Activated T-cell treated with anti-CD3 and anti-CD28 coated beads, Interleukin-2, amount 50 U/mL, for 24 hours (primary cell): ENCODE results near the gene SOX15.
"Not testable (repeated sequence)": the region's sequence is repeated elsewhere in the genome, so short reads cannot be mapped to it uniquely, and the experiment has no call there.

Source experiments
- DNase-seq: peaks from one replicate; pipeline ENCODE4 v3.0.0-alpha.2; 2020
- H3K27ac Mint-ChIP-seq: 2 replicates; pipeline ENCODE4 v1.8.0; 2020; ENCODE audit warnings: mild to moderate bottlenecking, mixed read lengths
- H3K27me3 Mint-ChIP-seq: 2 replicates; pipeline ENCODE4 v1.8.0; 2020; ENCODE audit warnings: mixed read lengths
- H3K36me3 Mint-ChIP-seq: 2 replicates; pipeline ENCODE4 v1.8.0; 2020; ENCODE audit warnings: low read depth, mixed read lengths
- H3K4me1 Mint-ChIP-seq: 2 replicates; pipeline ENCODE4 v1.8.0; 2020; ENCODE audit warnings: low read depth, mixed read lengths
- H3K4me3 Mint-ChIP-seq: 2 replicates; pipeline ENCODE4 v1.8.0; 2020; ENCODE audit warnings: mild to moderate bottlenecking, moderate library complexity, mixed read lengths
- H3K9me3 Mint-ChIP-seq: 2 replicates; pipeline ENCODE4 v1.8.0; 2020; ENCODE audit warnings: mixed read lengths

SOX15 gene

GRCh38 chr17:7618608-7619007 is 28.7 kb upstream of the SOX15 start:
- no peak overlapping the region for H3K27ac Mint-ChIP-seq
- H3K4me3 Mint-ChIP-seq, result no peak overlapping the region
- DNase-seq, result no peak
- H3K4me1 Mint-ChIP-seq, result peaks cover 4% of the 10 kb centered on the region
- H3K9me3 Mint-ChIP-seq, result no peaks in the 10 kb centered on the region
- no peaks in the 10 kb centered on the region for H3K27me3 Mint-ChIP-seq
- H3K36me3 Mint-ChIP-seq, result peaks cover 6% of the 10 kb centered on the region

- Mint-ChIP-seq H3K9me3 (no peaks in the 10 kb centered on the region), H3K27me3 (no peaks in the 10 kb centered on the region), H3K4me1 (peaks cover 37% of the 10 kb centered on the region), H3K27ac (peak overlapping the region; percentile 91), H3K4me3 (peak overlapping the region; percentile 76), H3K36me3 (peaks cover 32% of the 10 kb centered on the region)
- DNase-seq, result no peak
These were observed 25.4 kb upstream of the SOX15 start for GRCh38 chr17:7615265-7615747.

GRCh38 chr17:7614425-7615264 is 24.8 kb upstream of the SOX15 start, which contains the start of gene FXR2:
Gene FXR2 (minus strand): TSS chr17:7614897. CDS start chr17:7614532, 365 bp downstream.
- no peaks in the 10 kb centered on the region for H3K9me3 Mint-ChIP-seq
- no peaks in the 10 kb centered on the region for H3K27me3 Mint-ChIP-seq
- H3K4me3 Mint-ChIP-seq, result peak within 1 kb of the TSS; percentile 88
- H3K27ac Mint-ChIP-seq, result peak within 1 kb of the TSS; percentile 91
- peaks cover 38% of the 10 kb centered on the region for H3K4me1 Mint-ChIP-seq
- DNase-seq, result peak; percentile 99
- peaks cover 36% of the 10 kb centered on the region for H3K36me3 Mint-ChIP-seq

GRCh38 chr17:7613769-7614424 is 24.0 kb upstream of the SOX15 start:
- Mint-ChIP-seq H3K27ac (peak overlapping the region; percentile 83), H3K4me1 (peaks cover 42% of the 10 kb centered on the region), H3K4me3 (peak overlapping the region; percentile 88), H3K27me3 (no peaks in the 10 kb centered on the region), H3K36me3 (peaks cover 39% of the 10 kb centered on the region), H3K9me3 (no peaks in the 10 kb centered on the region)
- DNase-seq, result no peak

GRCh38 chr17:7612294-7612640 is 22.4 kb upstream of the SOX15 start:
- DNase-seq, result no peak
- H3K4me1 Mint-ChIP-seq, result peaks cover 42% of the 10 kb centered on the region
- peak overlapping the region; percentile 88 for H3K4me3 Mint-ChIP-seq
- H3K9me3 Mint-ChIP-seq, result no peaks in the 10 kb centered on the region
- no peaks in the 10 kb centered on the region for H3K27me3 Mint-ChIP-seq
- H3K27ac Mint-ChIP-seq, result peak overlapping the region; percentile 44
- H3K36me3 Mint-ChIP-seq, result peaks cover 44% of the 10 kb centered on the region

- DNase-seq, result no peak
- H3K27ac Mint-ChIP-seq, result no peak overlapping the region
- peaks cover 42% of the 10 kb centered on the region for H3K4me1 Mint-ChIP-seq
- peak overlapping the region; percentile 88 for H3K4me3 Mint-ChIP-seq
- peaks cover 44% of the 10 kb centered on the region for H3K36me3 Mint-ChIP-seq
- H3K27me3 Mint-ChIP-seq, result no peaks in the 10 kb centered on the region
- no peaks in the 10 kb centered on the region for H3K9me3 Mint-ChIP-seq
These were observed 21.9 kb upstream of the SOX15 start for GRCh38 chr17:7611635-7612293.

- no peaks in the 10 kb centered on the region for H3K27me3 Mint-ChIP-seq
- H3K4me3 Mint-ChIP-seq, result no peak overlapping the region
- no peaks in the 10 kb centered on the region for H3K9me3 Mint-ChIP-seq
- DNase-seq, result no peak
- peaks cover 46% of the 10 kb centered on the region for H3K4me1 Mint-ChIP-seq
- no peak overlapping the region for H3K27ac Mint-ChIP-seq
- H3K36me3 Mint-ChIP-seq, result peaks cover 52% of the 10 kb centered on the region
These were observed 20.7 kb upstream of the SOX15 start for GRCh38 chr17:7610641-7611040.

GRCh38 chr17:7606280-7606679 is 16.4 kb upstream of the SOX15 start:
- H3K27me3 Mint-ChIP-seq, result no peaks in the 10 kb centered on the region
- no peak for DNase-seq
- H3K4me3 Mint-ChIP-seq, result no peak overlapping the region
- peaks cover 20% of the 10 kb centered on the region for H3K4me1 Mint-ChIP-seq
- H3K36me3 Mint-ChIP-seq, result peaks cover 69% of the 10 kb centered on the region
- H3K27ac Mint-ChIP-seq, result peak overlapping the region; percentile 50
- no peaks in the 10 kb centered on the region for H3K9me3 Mint-ChIP-seq

- H3K27me3 Mint-ChIP-seq, H3K4me3 Mint-ChIP-seq, DNase-seq, H3K9me3 Mint-ChIP-seq, H3K27ac Mint-ChIP-seq, H3K4me1 Mint-ChIP-seq: not testable (repeated sequence)
- peaks cover 90% of the 10 kb centered on the region for H3K36me3 Mint-ChIP-seq
These were observed 7.7 kb upstream of the SOX15 start for GRCh38 chr17:7597561-7597960.

GRCh38 chr17:7593296-7593695 is 3.4 kb upstream of the SOX15 start:
- peaks cover 86% of the 10 kb centered on the region for H3K36me3 Mint-ChIP-seq
- H3K27me3 Mint-ChIP-seq, result no peaks in the 10 kb centered on the region
- no peak overlapping the region for H3K4me3 Mint-ChIP-seq
- DNase-seq, result no peak
- no peaks in the 10 kb centered on the region for H3K9me3 Mint-ChIP-seq
- peak overlapping the region; percentile 15 for H3K27ac Mint-ChIP-seq
- H3K4me1 Mint-ChIP-seq, result peaks cover 3% of the 10 kb centered on the region

GRCh38 chr17:7592422-7593021 is 2.6 kb upstream of the SOX15 start:
- H3K27me3 Mint-ChIP-seq, result no peaks in the 10 kb centered on the region
- no peaks in the 10 kb centered on the region for H3K9me3 Mint-ChIP-seq
- H3K4me1 Mint-ChIP-seq, result peaks cover 4% of the 10 kb centered on the region
- DNase-seq, result no peak
- H3K27ac Mint-ChIP-seq, result peak overlapping the region; percentile 5
- peaks cover 90% of the 10 kb centered on the region for H3K36me3 Mint-ChIP-seq
- no peak overlapping the region for H3K4me3 Mint-ChIP-seq

- H3K4me1 Mint-ChIP-seq, result peaks cover 6% of the 10 kb centered on the region
- peaks cover 89% of the 10 kb centered on the region for H3K36me3 Mint-ChIP-seq
- no peaks in the 10 kb centered on the region for H3K9me3 Mint-ChIP-seq
- no peak overlapping the region for H3K4me3 Mint-ChIP-seq
- no peak for DNase-seq
- H3K27ac Mint-ChIP-seq, result peak overlapping the region; percentile 26
- no peaks in the 10 kb centered on the region for H3K27me3 Mint-ChIP-seq
These were observed 1.7 kb upstream of the SOX15 start for GRCh38 chr17:7591596-7591995.

- no peak overlapping the region for H3K4me3 Mint-ChIP-seq
- H3K36me3 Mint-ChIP-seq, result peaks cover 89% of the 10 kb centered on the region
- DNase-seq, result no peak
- no peaks in the 10 kb centered on the region for H3K27me3 Mint-ChIP-seq
- H3K27ac Mint-ChIP-seq, result peak overlapping the region; percentile 79
- H3K9me3 Mint-ChIP-seq, result no peaks in the 10 kb centered on the region
- peaks cover 9% of the 10 kb centered on the region for H3K4me1 Mint-ChIP-seq
These were observed 849 bp upstream of the SOX15 start for GRCh38 chr17:7590743-7591142.

- H3K4me3 Mint-ChIP-seq, result no peak overlapping the region
- peaks cover 19% of the 10 kb centered on the region for H3K4me1 Mint-ChIP-seq
- no peak overlapping the region for H3K27ac Mint-ChIP-seq
- peak; percentile 82 for DNase-seq
- no peaks in the 10 kb centered on the region for H3K27me3 Mint-ChIP-seq
- H3K9me3 Mint-ChIP-seq, result no peaks in the 10 kb centered on the region
- peaks cover 89% of the 10 kb centered on the region for H3K36me3 Mint-ChIP-seq
These were observed 558 bp downstream of the SOX15 start for GRCh38 chr17:7589204-7589868.
